Muscle of arm (tissue), 14 donors: Measurements from ENCODE around the gene ROPN1. TPM values are rescaled to one million over a fixed set of nuclear protein-coding genes. Genes with fewer than 3 reads are reported as not detected.
"Not testable (repeated sequence)": the region's sequence is repeated elsewhere in the genome, so short reads cannot be mapped to it uniquely, and the experiment has no call there.

Experiments used
- DNase-seq: peaks from one replicate; pipeline ENCODE4 v3.0.0-alpha.2; 2013
- long read RNA-seq, 11 donors: transcript quantifications; one replicate each; lab custom pipeline, GENCODE V29; 2026
- polyA plus RNA-seq, 12 donors: library from polyadenylated mRNA; unstranded; fragments of 120-200 nt; gene quantifications; one replicate each; pipeline ENCODE4 v1.2.1, GENCODE V29; 2013; ENCODE audit not compliant: insufficient read length in 12 of 12

Gene ROPN1
- under 1 TPM in 4 of 12 donors, not detected in 8; 0.11 to 0.21 (median 0.13) TPM for polyA plus RNA-seq
- long read RNA-seq, donor 1, result 0 reads
- long read RNA-seq, donor 2, result 0 reads
- long read RNA-seq, donor 3, result 0 reads
- long read RNA-seq, donor 4, result 0 reads
- long read RNA-seq, donor 5, result 0 reads
- long read RNA-seq, donor 6, result 0 reads
- long read RNA-seq, donor 7, result 0 reads
- long read RNA-seq, donor 8, result 0 reads
- long read RNA-seq, donor 9, result 0 reads
- long read RNA-seq, donor 10, result 0 reads
- long read RNA-seq, donor 11, result 0 reads

DNA sequence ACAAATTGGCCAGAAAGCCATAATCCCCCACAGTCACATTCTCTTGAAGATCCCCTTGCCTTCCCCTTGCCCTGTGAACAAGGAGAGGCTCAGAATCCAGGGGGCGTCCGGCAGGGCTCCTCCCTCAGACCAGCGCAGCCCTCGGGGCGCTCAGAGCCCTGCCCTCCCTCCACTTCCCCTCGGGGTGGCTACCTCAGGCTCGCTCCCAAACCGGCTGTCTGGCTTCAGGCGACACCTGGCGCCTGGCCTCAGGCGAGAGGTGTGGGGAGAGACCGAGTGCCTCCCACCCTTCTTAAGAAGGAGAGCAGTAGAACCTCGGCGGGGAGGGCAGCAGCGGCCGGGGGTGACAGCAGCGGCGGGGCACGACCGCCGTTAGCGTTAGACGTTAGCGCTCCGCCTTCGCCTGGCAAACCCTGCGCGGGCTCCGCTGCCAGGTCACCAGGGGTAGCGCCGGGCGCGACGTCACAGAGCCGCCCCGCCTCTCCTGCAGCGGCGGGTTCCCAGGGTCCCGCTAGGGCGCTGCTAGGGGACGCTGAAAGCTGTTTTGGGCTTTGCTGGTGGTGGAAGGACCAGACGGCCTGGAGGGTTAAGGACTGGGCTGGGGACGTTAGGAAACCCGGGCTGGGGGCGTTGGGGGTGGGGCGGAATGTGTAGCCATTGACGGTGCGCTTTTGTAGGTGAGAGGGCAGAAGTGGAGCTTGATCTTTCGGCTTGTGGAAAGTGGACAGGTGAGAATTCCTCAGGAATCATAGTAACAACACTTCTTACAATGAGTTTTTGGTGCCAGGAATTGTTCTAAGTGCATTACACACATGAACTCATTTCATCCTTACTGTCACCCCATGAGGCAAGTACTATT lies at the start of gene ROPN1:
Gene ROPN1 (minus strand): TSS at position 395 of the 859 bp plus-strand sequence. CDS start 11,643 bp downstream, outside the sequence.
- not testable (repeated sequence) for DNase-seq

DNA sequence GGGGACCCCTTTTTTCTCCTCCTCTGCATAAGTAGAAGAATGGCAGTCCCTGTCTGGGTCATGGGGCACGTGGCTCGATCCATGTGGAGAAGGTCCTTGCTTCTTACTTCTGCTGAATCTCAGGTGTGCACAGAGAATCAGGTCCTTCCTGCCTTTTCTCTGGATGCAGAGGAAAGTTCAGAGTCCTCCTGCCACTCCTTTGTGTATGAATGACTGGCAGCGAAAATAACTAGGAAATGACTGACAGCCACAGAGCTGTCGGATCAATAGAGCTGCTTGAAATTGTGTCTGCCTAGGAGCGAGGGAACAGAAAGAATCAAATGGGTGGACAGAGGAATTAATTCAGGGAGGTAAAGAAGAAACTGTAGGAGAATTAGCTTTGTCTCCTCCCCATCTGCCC lies 49.6 kb upstream of the ROPN1 start:
- DNase-seq, result no peak

DNA sequence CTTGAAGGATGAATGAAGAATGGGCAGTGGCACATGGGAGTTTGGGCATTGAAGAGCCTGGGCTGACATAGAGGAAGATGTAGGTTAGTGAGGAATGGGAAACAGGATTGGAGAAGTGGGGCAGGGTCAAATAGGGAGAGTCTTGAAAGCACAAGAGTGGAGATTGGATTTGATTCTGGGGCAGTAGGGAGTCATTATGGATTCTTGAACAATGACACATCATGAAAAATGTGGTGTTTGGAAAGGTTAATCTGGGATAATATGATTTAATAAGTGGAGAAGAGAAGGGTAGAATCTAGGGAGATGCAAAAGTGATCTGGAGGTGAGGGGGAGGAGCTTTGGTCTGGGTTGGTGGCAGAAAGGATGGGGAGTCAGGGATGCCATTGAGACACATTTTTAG lies 45.4 kb upstream of the ROPN1 start:
- no peak for DNase-seq

- DNase-seq, result not testable (repeated sequence)
These were observed 44.3 kb upstream of the ROPN1 start for GRCh38 chr3:124036214-124036613.

DNA sequence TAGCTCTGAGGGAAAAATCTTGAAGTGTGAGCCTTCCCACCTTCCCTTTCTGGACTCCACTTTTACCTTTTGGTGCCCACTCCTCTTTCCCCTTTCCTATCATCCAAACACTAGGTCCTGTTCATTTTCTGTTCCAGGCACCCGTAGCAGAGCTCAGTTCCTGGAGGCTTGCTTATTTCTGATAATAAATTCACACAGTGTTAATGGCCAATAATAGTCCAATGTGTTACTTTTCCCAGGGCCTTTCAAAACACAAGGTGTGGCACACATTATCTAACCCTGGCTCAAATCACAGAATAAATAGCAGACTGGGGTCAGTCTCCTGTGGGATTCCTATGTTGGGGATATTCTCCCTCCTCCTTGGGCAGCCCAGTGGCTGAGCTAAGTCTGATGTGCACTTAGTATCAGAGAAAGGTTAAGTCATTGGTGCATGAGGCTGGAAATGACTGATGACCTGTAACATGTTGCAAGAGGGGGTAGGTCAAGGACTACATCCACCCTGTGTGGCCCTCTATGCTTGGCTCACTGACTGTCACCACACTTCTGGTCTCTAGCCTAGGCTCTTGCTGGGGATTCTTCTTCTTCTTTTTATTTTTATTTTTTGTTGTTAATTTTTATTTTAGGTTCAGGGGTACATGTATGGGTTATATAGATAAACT lies 43.7 kb upstream of the ROPN1 start:
- DNase-seq, result no peak

DNA sequence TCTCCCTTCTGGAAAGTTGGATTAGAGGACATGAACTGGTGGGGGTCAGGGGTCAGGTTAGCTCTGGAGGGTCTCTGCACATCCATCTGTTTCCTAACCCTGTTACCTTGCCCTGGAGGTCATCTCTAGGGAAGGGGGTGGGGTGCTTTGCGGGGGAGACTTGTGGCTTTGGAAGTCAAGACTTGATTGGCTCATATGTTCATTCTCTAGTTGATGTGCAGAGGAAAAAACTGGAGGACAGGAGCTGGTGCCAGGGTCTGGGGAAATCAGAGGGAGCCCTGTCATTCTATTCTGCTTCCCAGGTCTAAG lies 42.9 kb upstream of the ROPN1 start:
- DNase-seq, result no peak

GRCh38 chr3:124034016-124034843 lies 42.3 kb upstream of the ROPN1 start:
- DNase-seq, result peak; percentile 15

GRCh38 chr3:124033360-124034015 lies 41.6 kb upstream of the ROPN1 start, which contains the start of gene KALRN:
TSS of gene KALRN (plus strand) at chr3:124033369.
- peak; percentile 10 for DNase-seq

DNA sequence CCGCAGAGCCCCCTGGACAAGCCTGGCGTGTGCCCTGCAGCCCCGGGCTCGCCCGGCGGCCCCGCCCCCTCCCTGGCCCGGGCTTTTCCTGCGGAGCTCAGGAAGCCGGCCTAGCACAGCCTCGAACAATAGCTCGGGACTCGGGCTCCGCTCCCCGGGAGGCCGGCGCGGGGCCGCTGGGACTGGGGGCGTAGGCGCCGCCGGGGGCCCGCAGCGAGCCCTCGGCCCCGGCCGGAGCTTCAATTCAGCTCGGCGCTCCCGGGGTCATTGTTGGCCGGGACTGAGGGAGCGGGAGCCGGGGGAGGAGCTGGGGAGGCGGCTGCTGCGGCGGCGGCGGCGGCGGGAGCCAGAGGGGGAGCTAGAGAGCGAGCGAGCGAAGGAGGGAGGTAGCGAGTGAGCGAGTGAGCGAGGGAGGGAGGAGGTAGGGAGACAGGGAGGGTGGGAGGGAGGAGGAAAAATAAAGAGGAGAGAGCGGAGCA lies 41.0 kb upstream of the ROPN1 start:
- peak; percentile 85 for DNase-seq

- peak; percentile 55 for DNase-seq
These were observed 40.5 kb upstream of the ROPN1 start for GRCh38 chr3:124032311-124032880.

GRCh38 chr3:124026516-124026915 lies 34.6 kb upstream of the ROPN1 start:
- no peak for DNase-seq

DNA sequence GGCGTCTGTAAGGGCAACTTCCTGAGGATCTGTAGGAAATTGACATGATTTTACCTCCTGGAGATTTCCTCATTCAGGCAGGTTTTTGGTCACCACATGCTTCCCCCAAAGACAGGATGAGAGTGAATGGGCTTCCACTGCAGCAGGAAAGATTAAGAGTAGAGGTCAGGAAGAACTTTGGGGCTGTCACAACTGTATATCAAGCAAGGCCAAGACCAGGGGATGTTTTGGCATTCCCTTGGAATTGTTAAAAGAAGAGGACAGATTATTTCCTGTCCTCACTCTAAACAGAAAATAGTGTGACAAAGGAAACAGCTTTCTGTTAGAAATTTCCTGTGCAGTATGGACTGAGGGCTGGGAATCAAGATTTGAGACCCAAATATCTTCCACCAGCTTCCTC lies 31.6 kb upstream of the ROPN1 start:
- DNase-seq, result not testable (repeated sequence)

GRCh38 chr3:124019291-124019690 lies 27.4 kb upstream of the ROPN1 start:
- DNase-seq, result no peak

GRCh38 chr3:124017502-124017901 lies 25.6 kb upstream of the ROPN1 start:
- DNase-seq, result not testable (repeated sequence)

GRCh38 chr3:124016483-124016882 lies 24.6 kb upstream of the ROPN1 start:
- DNase-seq, result peak; percentile 25

DNA sequence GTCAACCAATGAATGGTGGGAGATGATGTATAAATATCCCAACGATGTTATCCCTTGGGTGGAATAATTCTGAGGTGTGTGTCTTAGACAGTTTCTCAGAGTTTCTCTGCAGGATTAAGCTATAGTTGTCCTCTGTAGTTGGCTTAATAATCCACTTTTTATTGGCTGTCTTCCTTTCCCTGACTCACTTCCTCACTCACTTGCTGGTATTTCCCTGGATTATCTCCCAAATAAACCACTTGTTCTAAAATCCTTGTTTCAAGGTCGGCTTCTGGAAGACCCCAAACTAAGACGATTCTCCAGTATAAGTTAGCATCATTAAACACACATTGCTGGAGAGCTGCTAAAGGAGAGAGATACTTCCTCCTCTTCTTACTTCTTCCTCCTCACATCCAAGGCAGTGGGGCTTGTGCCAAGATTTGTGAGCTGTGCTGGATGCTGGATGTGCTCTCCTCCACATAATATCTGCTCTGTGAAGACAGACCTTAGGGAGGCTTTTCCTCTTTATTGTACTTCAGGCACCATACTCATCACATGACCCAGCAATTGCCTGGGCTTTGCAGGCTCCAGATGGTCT lies 22.5 kb upstream of the ROPN1 start:
- DNase-seq, result peak; percentile 10

- DNase-seq, result not testable (repeated sequence)
These were observed 16.4 kb upstream of the ROPN1 start for GRCh38 chr3:124008321-124008720.

DNA sequence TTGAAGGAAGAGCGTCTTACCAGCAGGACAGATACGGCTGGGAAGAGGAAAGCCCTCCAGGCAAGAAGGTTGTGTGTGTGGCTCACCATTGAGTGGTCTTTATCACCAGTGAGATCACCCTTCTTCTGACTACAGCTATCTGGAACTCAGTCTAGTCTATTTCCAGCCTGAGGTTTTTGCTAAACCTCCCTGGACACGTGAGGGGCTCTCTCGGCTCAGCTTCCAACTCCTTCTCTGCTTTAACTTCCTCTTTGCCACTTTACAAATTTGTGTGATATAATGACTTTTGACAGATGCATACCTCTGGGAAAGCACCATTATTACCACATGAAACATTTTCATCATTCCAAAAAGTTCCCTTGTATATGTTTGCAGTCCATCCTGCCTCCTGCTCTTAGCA lies 15.3 kb upstream of the ROPN1 start:
- no peak for DNase-seq

DNA sequence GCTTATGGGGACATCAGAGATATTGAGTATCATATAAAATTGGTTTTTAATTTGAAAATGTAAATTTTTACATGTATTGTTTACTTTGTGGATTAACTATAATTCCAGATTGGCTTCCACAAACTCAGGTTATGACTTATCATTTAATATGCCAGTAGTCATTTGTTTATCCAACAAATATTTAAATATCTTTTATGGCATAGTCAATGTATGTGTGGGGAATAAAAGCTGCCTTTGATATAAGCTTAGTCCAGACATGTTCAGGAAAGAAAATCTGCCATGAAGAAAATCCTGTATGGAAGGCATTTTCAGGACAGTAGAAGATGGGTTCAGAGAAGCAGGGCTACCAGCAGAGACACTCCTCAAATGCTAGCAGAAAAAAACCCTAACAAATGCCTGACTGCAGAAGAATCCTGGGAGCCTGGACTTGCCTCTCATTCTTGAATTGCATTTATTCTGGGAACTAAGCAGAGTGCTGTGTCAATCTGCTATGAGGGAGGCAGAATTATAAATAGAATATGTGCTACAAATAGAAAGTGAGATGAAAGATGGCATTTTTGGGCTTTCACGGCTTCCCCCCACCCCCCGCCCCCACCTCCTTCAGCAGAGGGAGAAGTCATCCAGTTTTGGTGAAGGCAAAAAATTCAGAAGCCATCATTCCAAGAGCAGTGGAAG lies 10.6 kb upstream of the ROPN1 start:
- not testable (repeated sequence) for DNase-seq

DNA sequence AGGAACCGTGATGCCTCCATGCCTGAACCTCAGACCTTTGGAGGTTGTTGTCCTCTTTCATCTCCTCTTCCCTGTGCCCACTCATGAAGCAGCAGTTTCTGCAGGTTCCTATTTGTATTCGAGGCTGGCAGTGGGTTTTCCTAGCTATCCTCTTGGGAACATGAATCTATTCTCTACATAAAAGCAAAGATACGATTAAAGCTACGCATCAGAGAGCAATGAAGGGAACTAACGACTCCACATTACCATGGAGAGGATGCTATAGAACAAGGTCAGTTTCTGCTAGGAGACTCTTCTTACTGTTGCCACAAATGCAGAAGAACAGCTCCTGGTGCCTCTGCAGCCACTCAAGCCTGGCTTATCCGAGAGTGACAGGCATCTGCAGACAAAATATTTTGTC lies 9.4 kb upstream of the ROPN1 start:
- not testable (repeated sequence) for DNase-seq
